Endothelial cell (in vitro differentiated cells): ENCODE data around the gene PLVAP. TPM values are rescaled to one million over a fixed set of nuclear protein-coding genes. Genes with fewer than 3 reads are reported as not detected.

Experiments
- DNase-seq: peaks from one replicate; pipeline ENCODE4 v3.0.0; 2021; ENCODE audit warnings: low spot score
- H3K27ac Mint-ChIP-seq: one replicate; pipeline ENCODE4 v1.8.0; 2021; ENCODE audit warnings: mixed read lengths, inconsistent platforms; ENCODE audit not compliant: unreplicated experiment
- H3K27me3 Mint-ChIP-seq: one replicate; pipeline ENCODE4 v1.8.0; 2021; ENCODE audit warnings: mild to moderate bottlenecking, moderate library complexity, mixed read lengths, inconsistent platforms; ENCODE audit not compliant: unreplicated experiment
- H3K36me3 Mint-ChIP-seq: one replicate; pipeline ENCODE4 v1.8.0; 2021; ENCODE audit warnings: mild to moderate bottlenecking, low read depth, mixed read lengths, inconsistent platforms; ENCODE audit not compliant: unreplicated experiment
- H3K4me1 Mint-ChIP-seq: one replicate; pipeline ENCODE4 v1.8.0; 2021; ENCODE audit warnings: mild to moderate bottlenecking, mixed read lengths, inconsistent platforms; ENCODE audit not compliant: unreplicated experiment
- H3K4me3 Mint-ChIP-seq: one replicate; pipeline ENCODE4 v1.8.0; 2021; ENCODE audit warnings: mild to moderate bottlenecking, mixed read lengths, inconsistent platforms; ENCODE audit not compliant: unreplicated experiment
- H3K9me3 Mint-ChIP-seq: one replicate; pipeline ENCODE4 v1.8.0; 2021; ENCODE audit warnings: mixed read lengths, inconsistent platforms; ENCODE audit not compliant: unreplicated experiment
- CTCF ChIP-seq: fragments of 200-600 bp; sonication (generic); IDR thresholded peaks from one replicate; pipeline ENCODE4 v1.5.0; 2021; ENCODE audit warnings: antibody characterized with exemption; ENCODE audit not compliant: unreplicated experiment
- total RNA-seq: library from RNA; stranded (reverse); fragmentation: NEBNext Ultra II Directional; extraction: Animal tissue kit (Norgen Biotek cat#: 25700); gene quantifications from one replicate; pipeline ENCODE4 v1.2.1, GENCODE V29; 2021; ENCODE audit not compliant: unreplicated experiment

PLVAP gene
- total RNA-seq, 1 donor from 2014 or later = 1,569 TPM

DNA sequence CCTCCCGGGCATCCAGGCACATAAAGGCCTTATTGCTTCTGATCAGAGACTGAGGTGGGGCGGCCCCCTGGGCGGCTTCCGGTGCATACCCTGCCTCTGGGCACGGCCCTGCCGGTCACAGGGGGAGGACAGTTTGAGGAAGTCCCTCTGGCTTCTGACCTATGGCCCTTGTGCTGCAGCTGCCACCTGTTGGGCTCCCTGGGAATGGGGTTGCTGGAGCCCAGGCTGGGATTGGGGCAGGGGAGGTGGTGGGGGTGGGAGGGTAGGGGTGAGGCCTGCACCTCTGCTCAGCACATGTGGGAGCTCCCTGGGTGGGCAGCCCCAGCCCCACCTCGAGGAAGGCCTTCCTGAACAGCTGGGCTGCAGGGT, 53.2 kb downstream of the PLVAP start:
- peaks cover 12% of the 10 kb centered on the region for H3K27me3 Mint-ChIP-seq
- no peak for DNase-seq
- H3K36me3 Mint-ChIP-seq = peaks cover 15% of the 10 kb centered on the region
- H3K9me3 Mint-ChIP-seq = no peaks in the 10 kb centered on the region
- H3K27ac Mint-ChIP-seq = no peak overlapping the region
- H3K4me1 Mint-ChIP-seq = no peaks in the 10 kb centered on the region
- no peak overlapping the region for H3K4me3 Mint-ChIP-seq
- no peak for TF ChIP-seq CTCF

DNA sequence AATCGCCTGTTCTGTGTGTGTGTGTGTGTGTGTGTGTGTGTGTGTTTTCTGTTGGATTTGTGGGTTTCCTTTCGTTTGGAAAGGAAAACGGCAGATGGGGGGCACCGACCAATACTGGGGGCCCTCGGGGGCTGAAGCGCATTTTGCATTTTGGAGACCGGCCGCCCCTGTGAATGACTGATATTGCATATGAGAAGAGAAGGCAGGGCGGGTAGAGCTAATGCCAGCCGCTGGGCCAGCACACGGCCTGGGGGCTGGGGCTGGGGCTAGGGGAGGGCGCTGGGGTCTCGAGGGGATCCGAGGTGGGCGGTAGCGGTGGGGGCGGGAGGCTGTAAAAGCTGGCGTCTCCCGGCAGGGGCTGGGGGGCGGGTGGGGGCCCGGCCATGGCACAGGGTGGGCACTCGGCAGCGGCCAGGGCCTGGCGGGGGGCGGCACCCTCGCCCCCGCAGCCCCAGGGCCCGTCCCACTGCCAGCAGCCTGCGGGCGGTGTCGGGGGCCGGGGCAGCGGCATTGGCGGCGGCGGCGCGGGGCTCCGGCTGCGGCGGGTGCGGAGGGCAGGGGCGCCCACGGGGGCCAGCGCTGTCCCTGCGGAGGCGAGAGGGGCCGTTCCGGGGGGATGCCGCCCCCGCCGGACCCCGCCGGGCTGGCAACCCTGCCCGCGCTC, 53.7 kb downstream of the PLVAP start:
- no peak for TF ChIP-seq CTCF
- H3K4me3 Mint-ChIP-seq = peak overlapping the region; percentile 67
- H3K9me3 Mint-ChIP-seq = no peaks in the 10 kb centered on the region
- no peak for DNase-seq
- peaks cover 15% of the 10 kb centered on the region for H3K36me3 Mint-ChIP-seq
- H3K4me1 Mint-ChIP-seq = no peaks in the 10 kb centered on the region
- no peak overlapping the region for H3K27ac Mint-ChIP-seq
- peaks cover 12% of the 10 kb centered on the region for H3K27me3 Mint-ChIP-seq

- Mint-ChIP-seq H3K4me3 (peak overlapping the region; percentile 23), H3K27ac (peak overlapping the region; percentile 13), H3K27me3 (peaks cover 12% of the 10 kb centered on the region), H3K36me3 (peaks cover 15% of the 10 kb centered on the region), H3K9me3 (no peaks in the 10 kb centered on the region), H3K4me1 (no peaks in the 10 kb centered on the region)
- no peak for DNase-seq
- TF ChIP-seq CTCF = no peak
These were observed 54.3 kb downstream of the PLVAP start for GRCh38 chr19:17322854-17323253.

- no peak for TF ChIP-seq CTCF
- Mint-ChIP-seq H3K9me3 (no peaks in the 10 kb centered on the region), H3K4me3 (peak overlapping the region; percentile 23), H3K27me3 (peaks cover 9% of the 10 kb centered on the region), H3K36me3 (peaks cover 15% of the 10 kb centered on the region), H3K4me1 (no peaks in the 10 kb centered on the region), H3K27ac (no peak overlapping the region)
- no peak for DNase-seq
These were observed 55.3 kb downstream of the PLVAP start for GRCh38 chr19:17321655-17322489.

- Mint-ChIP-seq H3K9me3 (no peaks in the 10 kb centered on the region), H3K36me3 (peaks cover 18% of the 10 kb centered on the region), H3K4me3 (no peak overlapping the region), H3K27me3 (peaks cover 11% of the 10 kb centered on the region), H3K27ac (no peak overlapping the region), H3K4me1 (no peaks in the 10 kb centered on the region)
- no peak for DNase-seq
- no peak for TF ChIP-seq CTCF
These were observed 56.7 kb downstream of the PLVAP start for GRCh38 chr19:17320435-17320834.
